GM21515 (cell line): ENCODE measurements around the gene CLSTN2.
"Not testable (repeated sequence)": the region's sequence is repeated elsewhere in the genome, so short reads cannot be mapped to it uniquely, and the experiment has no call there.

ENCODE experiments used
- ATAC-seq: cut with Tn5 transposase; IDR thresholded peaks from one replicate; pipeline ENCODE4 v1.9.1; 2021; ENCODE audit not compliant: unreplicated experiment

Gene CLSTN2

DNA sequence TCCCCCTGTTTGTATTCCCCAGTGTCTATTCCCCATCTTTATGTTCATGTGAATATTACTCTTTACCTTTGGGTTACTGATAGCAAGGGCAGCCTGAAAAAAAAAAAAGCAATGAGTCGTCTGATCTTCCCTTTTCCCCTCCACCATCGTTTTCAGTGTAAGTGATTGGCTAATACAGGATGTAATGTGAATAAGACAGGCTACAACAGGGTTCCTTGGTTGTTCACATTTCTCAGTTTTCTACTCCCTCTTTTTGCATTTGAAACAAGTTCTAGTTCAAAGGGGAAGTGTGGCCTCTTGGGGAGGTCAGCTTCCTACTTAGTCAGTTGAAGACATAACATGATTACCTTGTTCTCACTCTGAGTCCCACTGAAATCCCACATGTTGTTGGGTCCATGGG, 464.9 kb downstream of the CLSTN2 start:
- ATAC-seq = no peak

GRCh38 chr3:140403079-140403478, 468.1 kb downstream of the CLSTN2 start:
- no peak for ATAC-seq

DNA sequence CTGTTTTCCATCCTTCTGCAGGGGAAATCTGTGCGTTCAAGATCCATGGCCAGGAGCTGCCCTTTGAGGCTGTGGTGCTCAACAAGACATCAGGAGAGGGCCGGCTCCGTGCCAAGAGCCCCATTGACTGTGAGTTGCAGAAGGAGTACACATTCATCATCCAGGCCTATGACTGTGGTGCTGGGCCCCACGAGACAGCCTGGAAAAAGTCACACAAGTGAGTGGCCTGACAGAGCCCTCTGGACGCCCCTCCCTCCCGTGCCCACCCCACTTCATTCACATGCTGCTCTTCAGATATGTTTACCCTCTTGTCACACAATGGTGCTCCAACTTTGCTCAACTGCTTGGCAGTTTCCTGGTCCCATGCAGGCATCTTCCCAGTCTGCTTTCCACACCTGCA, 468.6 kb downstream of the CLSTN2 start:
- ATAC-seq = no peak

- ATAC-seq = no peak
Measured at GRCh38 chr3:140406655-140407054, 471.7 kb downstream of the CLSTN2 start.

DNA sequence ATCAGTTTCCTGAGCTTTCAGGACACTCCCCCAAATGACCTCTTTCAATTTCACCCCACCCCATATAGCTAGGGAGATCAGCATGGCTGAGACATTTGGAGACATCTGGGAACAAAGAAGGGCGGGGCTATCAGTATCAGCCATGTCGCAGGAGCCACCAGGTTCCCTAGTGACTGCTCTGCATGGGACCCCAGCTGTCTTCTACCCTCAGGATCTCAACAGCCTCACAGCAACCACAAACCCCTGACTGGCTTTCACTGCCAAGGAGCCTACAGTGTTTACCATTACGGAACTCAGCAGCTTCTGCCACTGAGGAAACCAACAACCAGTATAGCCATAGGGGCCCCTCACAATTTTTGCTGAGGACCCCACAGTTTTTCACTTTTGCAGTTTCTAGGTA, 473.3 kb downstream of the CLSTN2 start:
- no peak for ATAC-seq

DNA sequence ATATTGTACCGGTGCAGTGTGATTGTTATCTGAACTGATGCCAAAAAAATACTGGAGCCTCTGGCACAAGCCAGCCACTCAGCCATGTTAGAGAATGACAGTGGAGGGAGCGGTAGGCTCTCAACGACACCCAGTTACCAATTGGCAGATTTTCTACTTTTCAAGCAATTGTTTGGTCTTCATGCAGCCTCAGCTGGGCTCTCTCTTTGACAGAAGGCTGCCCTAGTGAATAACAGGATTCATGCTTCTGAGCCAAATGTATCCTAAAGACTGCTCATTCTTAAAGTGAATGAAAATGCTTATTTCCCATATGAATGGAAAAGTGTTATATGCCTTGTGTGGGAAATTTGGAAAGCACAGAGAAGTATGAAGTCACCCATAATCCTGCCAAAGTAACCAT, 481.7 kb downstream of the CLSTN2 start:
- ATAC-seq = no peak

DNA sequence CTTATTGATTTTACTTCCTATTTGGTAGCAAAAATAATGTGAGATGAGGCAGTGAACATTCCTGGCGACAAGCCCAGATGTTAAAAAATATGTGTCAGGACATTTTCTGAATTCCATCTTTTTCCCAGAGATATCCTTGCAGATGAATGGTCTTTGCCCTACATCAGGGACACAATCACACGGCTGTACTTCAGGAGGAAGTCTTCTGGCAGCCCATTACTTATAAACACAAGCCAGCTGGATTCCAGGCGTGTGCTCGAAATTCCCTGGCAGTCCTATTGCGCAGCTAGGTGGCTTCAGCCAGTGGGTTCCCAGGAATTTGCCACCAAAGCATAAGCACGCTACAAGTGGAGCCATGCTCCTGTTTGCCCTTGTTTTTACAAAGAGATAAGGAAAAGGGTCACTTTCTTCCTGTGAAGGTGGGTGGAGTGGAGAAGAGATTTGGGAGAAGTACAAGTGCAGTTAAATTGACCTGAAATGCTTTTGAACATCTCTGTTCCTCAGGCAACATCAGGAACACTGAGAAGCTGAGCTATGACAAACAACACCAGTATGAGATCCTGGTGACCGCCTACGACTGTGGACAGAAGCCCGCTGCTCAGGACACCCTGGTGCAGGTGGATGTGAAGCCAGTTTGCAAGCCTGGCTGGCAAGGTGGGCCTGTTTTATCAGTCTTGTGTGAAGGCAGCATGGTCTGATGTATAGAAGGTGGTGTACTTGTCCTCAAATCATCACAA, 485.8 kb downstream of the CLSTN2 start:
- no peak for ATAC-seq

DNA sequence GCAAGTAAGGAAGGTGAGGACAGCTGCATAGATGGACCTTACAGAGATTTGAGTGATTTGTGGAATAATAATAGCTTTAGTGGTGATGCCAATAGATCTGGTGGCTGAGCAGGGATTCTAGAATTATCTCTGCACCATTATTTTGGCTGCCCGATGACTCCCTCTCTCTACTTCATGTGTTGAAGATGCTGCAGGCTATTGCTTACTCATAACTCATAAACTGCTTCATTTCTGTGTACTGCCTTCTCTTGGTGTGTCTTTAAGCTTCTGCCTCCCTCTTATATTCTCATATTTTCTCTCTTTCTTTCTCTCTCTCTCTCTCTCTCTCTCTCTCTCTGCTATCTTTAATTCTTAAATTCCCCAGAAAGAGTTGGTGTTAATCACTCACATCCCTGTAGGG, 486.9 kb downstream of the CLSTN2 start:
- ATAC-seq = no peak

GRCh38 chr3:140423146-140423545, 488.2 kb downstream of the CLSTN2 start:
- no peak for ATAC-seq

- ATAC-seq = not testable (repeated sequence)
Measured at GRCh38 chr3:140423574-140423973, 488.6 kb downstream of the CLSTN2 start.

- ATAC-seq = no peak
Measured at GRCh38 chr3:140424211-140424610, 489.2 kb downstream of the CLSTN2 start.

DNA sequence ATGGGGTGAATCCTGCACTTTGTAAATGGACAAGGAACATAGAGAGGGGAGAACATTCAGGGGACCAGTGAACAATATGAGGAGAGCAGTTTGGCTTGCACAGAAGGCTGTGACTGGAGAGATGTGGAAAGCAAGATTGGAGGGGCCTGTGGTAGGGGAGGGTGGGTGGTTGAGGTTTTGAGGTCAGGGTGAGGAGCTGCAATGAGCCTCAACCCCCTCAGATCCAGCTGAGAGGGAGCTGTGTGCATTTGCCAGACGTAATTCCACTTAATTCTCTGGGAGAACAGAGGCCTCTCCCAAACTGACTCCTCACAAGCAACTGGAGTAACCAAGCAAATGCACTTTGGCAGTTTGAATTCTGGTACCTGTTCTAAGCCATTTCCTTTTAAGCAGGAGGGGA, 489.7 kb downstream of the CLSTN2 start:
- no peak for ATAC-seq

DNA sequence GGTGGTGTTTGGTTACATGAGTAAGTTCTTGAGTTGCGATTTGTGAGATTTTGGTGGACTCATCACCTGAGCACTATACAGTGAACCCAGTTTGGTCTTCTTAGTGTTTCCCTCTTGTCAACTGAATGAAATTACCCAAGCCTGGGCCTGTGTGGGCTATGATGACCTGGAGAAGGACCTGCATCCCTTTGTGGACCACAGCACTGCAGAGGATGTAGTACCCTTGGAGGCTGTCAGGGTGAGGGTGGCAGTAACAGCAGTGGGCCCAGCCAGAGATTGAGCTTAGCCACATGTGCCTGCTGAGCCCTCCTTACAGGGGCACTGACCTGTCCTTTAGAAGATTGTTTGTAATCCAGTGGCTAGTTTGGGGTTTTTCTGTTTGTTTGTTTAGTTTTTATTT, 492.8 kb downstream of the CLSTN2 start:
- ATAC-seq = no peak

- ATAC-seq = no peak
Measured at GRCh38 chr3:140428380-140428779, 493.4 kb downstream of the CLSTN2 start.

DNA sequence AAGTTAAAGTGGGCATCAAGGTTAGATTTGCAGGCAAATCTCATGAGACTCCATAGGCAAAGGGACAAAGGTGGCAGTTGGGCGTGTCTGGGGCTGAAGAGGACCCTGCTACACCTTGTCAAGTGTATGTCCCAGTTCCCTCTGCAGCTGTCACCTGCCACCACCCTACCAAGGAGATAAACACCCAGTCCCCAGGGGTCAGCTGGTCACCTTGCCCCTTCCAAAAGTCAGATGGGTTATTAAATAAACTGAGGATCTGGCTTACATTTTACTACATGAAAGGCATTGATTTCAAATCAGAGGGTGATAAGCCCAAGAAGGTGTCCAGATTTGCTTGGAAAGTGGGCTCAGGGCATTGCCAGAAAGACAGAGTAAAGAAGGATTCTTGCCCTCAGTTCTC, 494.8 kb downstream of the CLSTN2 start:
- no peak for ATAC-seq

DNA sequence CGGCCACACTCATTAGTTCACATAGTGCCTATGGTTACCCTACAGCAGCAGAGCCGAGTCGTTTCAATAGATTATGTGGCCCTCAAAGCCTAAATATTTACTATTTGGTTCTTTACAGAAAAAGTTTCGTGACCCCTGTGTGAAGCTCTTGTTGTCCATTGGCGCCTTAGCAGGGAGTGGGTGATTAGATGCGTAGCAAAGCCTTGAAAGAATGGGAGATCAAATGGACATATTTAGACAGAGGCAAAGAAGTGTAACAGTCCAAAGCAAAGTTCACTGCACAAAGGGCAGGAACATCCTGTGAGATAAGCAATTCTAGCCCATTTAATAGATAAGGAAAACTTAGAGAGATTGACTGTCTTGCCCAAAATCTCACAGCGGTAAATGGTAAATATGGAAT, 495.5 kb downstream of the CLSTN2 start:
- ATAC-seq = no peak

DNA sequence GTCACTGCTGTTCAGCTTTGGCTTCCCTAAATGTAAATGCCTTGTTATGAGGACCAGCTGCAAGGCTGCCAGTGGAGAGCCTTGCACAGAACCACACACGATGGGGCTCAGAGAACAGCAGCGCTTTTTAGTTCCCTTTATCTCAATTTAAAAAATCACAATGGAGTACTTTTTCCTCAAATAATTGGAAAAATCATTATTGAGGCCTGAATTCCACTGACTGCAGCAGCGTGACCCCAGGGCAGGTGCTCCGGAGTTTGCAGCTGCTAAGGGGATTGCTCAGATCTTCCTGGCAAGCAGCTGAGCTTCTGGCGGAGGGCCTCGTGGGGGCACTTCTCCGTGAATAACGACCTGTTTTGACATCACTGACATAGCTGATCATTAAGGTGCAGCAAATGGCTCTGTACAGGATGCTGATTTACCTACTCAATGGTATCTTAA, 497.3 kb downstream of the CLSTN2 start:
- no peak for ATAC-seq

- no peak for ATAC-seq
Measured at GRCh38 chr3:140433431-140433830, 498.4 kb downstream of the CLSTN2 start.

- ATAC-seq = no peak
Measured at GRCh38 chr3:140434261-140434905, 499.4 kb downstream of the CLSTN2 start.

GRCh38 chr3:140436421-140436820, 501.4 kb downstream of the CLSTN2 start:
- ATAC-seq = no peak

DNA sequence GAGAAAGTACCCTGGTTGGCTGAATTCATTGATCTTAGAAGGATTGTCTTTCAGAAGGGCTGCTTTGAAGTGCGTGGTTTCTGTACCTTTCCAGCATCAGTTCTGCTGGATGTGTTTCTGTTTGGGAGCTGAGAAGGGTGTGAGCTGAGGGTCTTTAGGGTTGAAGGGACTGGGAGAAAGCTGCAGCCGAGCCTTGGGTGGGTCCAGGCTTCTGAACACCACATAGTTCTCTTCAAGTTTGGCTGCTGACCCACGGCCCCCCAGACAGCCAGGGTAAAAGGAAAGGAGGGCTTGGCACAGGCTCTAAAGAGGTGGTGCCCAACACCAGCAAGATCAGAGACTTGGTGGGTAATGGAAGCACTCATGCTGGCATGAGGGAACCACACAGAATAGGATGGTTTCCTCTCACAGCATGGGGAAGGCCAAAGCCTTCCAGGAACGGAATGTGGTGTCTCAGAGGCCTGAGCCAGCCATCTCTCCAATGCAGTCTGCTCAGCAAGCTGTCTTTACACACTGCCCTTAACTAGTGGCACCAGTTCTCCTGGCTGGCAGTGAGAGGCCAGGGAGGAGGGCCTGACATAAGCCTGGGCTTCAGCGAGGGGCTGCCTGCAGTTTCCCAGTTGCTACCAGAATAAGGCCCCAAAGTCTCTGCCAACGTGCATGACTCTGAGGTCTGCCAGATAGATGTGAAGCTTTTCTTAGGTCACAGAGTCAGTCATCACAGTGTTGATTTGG, 503.9 kb downstream of the CLSTN2 start:
- no peak for ATAC-seq

DNA sequence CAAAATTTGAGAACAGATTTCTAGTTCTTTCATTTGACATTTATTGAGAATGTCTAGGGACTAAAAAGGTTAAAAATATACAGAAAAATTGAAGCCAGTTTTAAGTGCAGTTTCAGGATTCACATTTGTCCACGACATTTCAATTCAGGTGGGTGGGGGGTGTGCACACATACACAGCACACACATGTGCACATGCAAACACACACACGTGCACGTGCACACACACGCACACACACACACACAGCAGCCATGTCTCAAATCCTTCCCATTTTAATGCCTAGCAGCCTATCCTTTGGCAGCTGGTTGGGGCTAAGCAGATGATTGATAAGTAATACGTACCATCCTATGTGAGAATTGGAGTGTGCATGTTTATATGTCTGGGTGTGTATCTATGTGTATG, 504.5 kb downstream of the CLSTN2 start:
- no peak for ATAC-seq
